B cell (primary cell): ENCODE measurements around the gene AP5M1.

ENCODE experiments used
- EZH2 ChIP-seq: IDR thresholded peaks from 2 replicates; pipeline ENCODE4 v1.6.1; 2012; ENCODE audit warnings: borderline replicate concordance, low read depth, mild to moderate bottlenecking, moderate library complexity, low read length; ENCODE audit not compliant: insufficient read depth, poor library complexity, severe bottlenecking
- TF ChIP-seq, protein P1 (sequence below): fragments of 200-600 bp; IDR thresholded peaks from one replicate; pipeline ENCODE4 v1.8.0; 2022; ENCODE audit warnings: antibody characterized with exemption, mild to moderate bottlenecking

DNA sequence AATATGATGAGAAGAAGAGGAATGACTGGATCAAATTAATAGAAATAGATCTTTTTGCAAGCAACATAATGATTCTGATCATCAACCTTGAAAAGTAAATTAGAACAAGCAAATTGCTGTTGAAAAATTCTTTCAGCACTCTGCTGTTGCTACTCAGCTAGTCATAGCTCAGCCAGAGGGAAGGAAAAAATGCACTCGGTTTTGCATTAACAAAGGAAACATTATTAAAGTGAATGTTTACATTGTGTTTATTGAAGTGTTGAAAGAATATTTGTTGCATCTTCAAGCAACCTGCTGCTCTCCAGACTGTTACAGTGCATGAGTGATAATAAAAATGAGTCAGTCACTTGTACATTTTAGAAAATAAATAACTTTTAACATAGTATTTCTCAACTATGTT, 26.5 kb downstream of the AP5M1 start:
- TF ChIP-seq, protein P1, sequence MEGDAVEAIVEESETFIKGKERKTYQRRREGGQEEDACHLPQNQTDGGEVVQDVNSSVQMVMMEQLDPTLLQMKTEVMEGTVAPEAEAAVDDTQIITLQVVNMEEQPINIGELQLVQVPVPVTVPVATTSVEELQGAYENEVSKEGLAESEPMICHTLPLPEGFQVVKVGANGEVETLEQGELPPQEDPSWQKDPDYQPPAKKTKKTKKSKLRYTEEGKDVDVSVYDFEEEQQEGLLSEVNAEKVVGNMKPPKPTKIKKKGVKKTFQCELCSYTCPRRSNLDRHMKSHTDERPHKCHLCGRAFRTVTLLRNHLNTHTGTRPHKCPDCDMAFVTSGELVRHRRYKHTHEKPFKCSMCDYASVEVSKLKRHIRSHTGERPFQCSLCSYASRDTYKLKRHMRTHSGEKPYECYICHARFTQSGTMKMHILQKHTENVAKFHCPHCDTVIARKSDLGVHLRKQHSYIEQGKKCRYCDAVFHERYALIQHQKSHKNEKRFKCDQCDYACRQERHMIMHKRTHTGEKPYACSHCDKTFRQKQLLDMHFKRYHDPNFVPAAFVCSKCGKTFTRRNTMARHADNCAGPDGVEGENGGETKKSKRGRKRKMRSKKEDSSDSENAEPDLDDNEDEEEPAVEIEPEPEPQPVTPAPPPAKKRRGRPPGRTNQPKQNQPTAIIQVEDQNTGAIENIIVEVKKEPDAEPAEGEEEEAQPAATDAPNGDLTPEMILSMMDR = no peak
- no peak for TF ChIP-seq EZH2
